Small intestine (tissue), 16 donors: Measurements from ENCODE around the gene OR6B1. TPM values are rescaled to one million over a fixed set of nuclear protein-coding genes. Genes with fewer than 3 reads are reported as not detected.

Experiments
- DNase-seq, 2 donors: peaks; one replicate each; pipeline versions ENCODE4 v3.0.0 to v3.0.0-alpha.2; 2013
- FAIRE-seq: peaks from 2 replicates; lab custom pipeline; 2012; peaks lifted over from hg19 to GRCh38; lab: Jason Lieb, UNC
- H3K27ac ChIP-seq, 3 donors: one replicate each; pipeline ENCODE4 v1.5.1; 2013; ENCODE audit warnings: low read length in 2 of 3, mild to moderate bottlenecking in 2 of 3, control low read depth in 1 of 3, inconsistent platforms in 1 of 3, low read depth in 1 of 3, moderate library complexity in 1 of 3
- H3K27me3 ChIP-seq, 3 donors: one replicate each; pipeline ENCODE4 v1.6.1; 2013; ENCODE audit warnings: low read length in 3 of 3, inconsistent platforms in 1 of 3; ENCODE audit not compliant: control insufficient read depth in 3 of 3, insufficient read depth in 3 of 3
- H3K36me3 ChIP-seq, 3 donors: one replicate each; pipeline ENCODE4 v1.6.1; 2013; ENCODE audit warnings: low read length in 3 of 3, inconsistent platforms in 1 of 3, low read depth in 1 of 3, mild to moderate bottlenecking in 1 of 3, moderate library complexity in 1 of 3; ENCODE audit not compliant: control insufficient read depth in 3 of 3, insufficient read depth in 2 of 3
- H3K4me1 ChIP-seq, 3 donors: one replicate each; pipeline ENCODE4 v1.6.1; 2013; ENCODE audit warnings: low read length in 2 of 3, inconsistent platforms in 1 of 3, low read depth in 1 of 3, mild to moderate bottlenecking in 1 of 3, moderate library complexity in 1 of 3; ENCODE audit not compliant: control insufficient read depth in 3 of 3, insufficient read depth in 2 of 3
- H3K4me3 ChIP-seq, 3 donors: one replicate each; pipeline ENCODE4 v1.5.1; 2013; ENCODE audit warnings: low read length in 3 of 3, control low read depth in 1 of 3, inconsistent platforms in 1 of 3, low read depth in 1 of 3, mild to moderate bottlenecking in 1 of 3, moderate library complexity in 1 of 3
- H3K9me3 ChIP-seq, 2 donors: one replicate each; pipeline ENCODE4 v1.6.1; 2013; ENCODE audit warnings: low read depth in 1 of 2, low read length in 1 of 2; ENCODE audit not compliant: control insufficient read depth in 2 of 2, insufficient read depth in 1 of 2
- WGBS, 3 donors: extraction: QIAGEN DNeasy Blood & Tissue Kit; methylation state at CpG; one replicate each; pipeline ENCODE4 v1.1.7; 2013; 5-methylcytosine and 5-hydroxymethylcytosine counted together
- long read RNA-seq, 10 donors: transcript quantifications; one replicate each; lab custom pipeline, GENCODE V29; 2026
- polyA plus RNA-seq, 4 donors: library from polyadenylated mRNA; stranded (reverse) in 3 of 4; unstranded in 1 of 4; fragments of 200-250 nt in 3 of 4; fragments of 120-200 nt in 1 of 4; gene quantifications; one replicate each; pipeline versions ENCODE4 v1.2.1 to v1.2.3, GENCODE V29; 2013
- donor health status: healthy with polysubstance abuse.
- donor health status: control.
- donor health status: control.
- donor health status: Bipolar disorder and iron deficiency.
- donor health status: healthy.

OR6B1 gene
- polyA plus RNA-seq, result under 1 TPM in 1 of 4 donors, not detected in 3; 0.01 TPM
- long read RNA-seq, donor 1, result 0 reads
- long read RNA-seq, donor 2, result 0 reads
- long read RNA-seq, donor 3, result 0 reads
- long read RNA-seq, donor 4, result 0 reads
- long read RNA-seq, donor 5, result 0 reads
- long read RNA-seq, donor 6, result 0 reads
- long read RNA-seq, donor 7, result 0 reads
- long read RNA-seq, donor 8, result 0 reads
- long read RNA-seq, donor 9, result 0 reads
- long read RNA-seq, donor 10, result 0 reads

DNA sequence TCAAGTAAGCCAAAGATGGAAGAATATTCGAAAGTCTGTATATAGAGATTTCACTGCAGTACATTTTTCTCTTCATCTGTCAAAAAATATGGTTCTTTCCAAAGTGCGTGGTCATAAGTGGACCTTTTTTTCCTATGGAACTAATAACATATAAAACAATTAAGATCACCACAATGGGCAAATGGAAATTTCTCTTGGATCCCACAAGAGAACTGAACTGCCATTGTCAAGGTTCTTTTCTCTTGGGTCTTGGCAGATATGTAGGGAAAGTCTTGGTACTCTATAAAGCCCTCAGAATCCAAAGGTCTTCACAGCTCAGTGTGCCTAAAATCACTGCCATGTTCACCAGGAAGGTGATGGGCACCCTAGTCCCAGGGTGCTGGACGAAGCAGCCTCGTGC, at the start of gene OR6B1:
Gene OR6B1 (plus strand): TSS at position 301 of the 400 bp plus-strand sequence. CDS start 3,677 bp downstream, outside the sequence.
- H3K9me3 ChIP-seq, result no peaks in the 10 kb centered on the region
- DNase-seq (no peak), FAIRE-seq (no peak)
- whole genome bisulfite sequencing, 3 donors, result 80 to 87% (median 87%) methylated on average over 4 of the region's 4 CpGs
- H3K27me3 ChIP-seq, result no peaks in the 10 kb centered on the region
- H3K4me3 ChIP-seq, result no peak within 1 kb of the TSS
- no peak within 1 kb of the TSS for H3K27ac ChIP-seq
- no peaks in the 10 kb centered on the region for H3K36me3 ChIP-seq
- no peaks in the 10 kb centered on the region for H3K4me1 ChIP-seq

DNA sequence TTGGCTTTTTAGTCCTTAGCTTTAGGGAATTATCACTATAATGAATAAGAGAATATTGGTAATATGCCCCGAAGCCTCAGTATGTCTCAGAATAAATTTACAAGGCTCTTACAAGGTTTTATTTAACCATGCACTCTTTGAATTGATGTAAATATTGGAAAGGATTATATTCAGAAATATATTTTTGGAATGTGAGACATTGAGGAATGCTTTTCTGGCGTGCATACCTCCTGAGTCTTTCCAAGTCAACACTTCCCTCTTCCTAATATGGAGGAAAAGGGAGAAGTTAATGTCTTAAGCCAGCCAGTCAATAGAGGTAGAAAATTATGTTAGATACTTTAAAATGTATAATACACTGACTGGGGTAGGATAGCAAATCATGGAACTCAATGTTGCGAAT, 46.7 kb upstream of the OR6B1 start:
- FAIRE-seq (no peak), DNase-seq (no peak)
- Histone ChIP-seq H3K4me3 (no peak overlapping the region), H3K27ac (no peak overlapping the region), H3K9me3 (no peaks in the 10 kb centered on the region), H3K4me1 (no peaks in the 10 kb centered on the region), H3K36me3 (no peaks in the 10 kb centered on the region), H3K27me3 (no peaks in the 10 kb centered on the region)
- WGBS, 3 donors, result 73 to 88% (median 87%) methylated on average over 3 of the region's 3 CpGs

DNA sequence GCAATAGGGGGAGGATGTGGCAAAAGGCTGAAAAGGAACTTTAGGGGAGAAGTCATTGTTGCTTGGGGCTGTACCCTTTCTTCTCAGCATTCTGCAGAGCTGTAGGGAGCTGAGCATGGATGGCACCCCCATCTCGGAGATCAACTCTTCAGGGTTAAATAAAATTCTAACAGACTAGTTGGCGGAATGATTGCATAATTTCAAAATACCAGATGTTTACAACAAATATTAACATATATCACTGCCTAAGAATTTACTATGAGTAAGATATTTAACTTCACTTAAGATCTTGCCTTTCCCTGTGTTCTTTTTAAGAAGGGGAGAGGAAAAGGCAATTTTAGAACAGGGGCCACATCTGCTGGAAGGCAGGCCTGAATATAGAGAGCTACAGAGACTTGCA, 46.0 kb upstream of the OR6B1 start:
- DNase-seq, result no peak
- FAIRE-seq, result no peak
- H3K27me3 ChIP-seq, result no peaks in the 10 kb centered on the region
- WGBS, 3 donors, result 74 to 79% (median 76%) methylated on average over 2 of the region's 2 CpGs
- no peak overlapping the region for H3K4me3 ChIP-seq
- no peaks in the 10 kb centered on the region for H3K4me1 ChIP-seq
- no peak overlapping the region for H3K27ac ChIP-seq
- H3K36me3 ChIP-seq, result no peaks in the 10 kb centered on the region
- H3K9me3 ChIP-seq, result no peaks in the 10 kb centered on the region

DNA sequence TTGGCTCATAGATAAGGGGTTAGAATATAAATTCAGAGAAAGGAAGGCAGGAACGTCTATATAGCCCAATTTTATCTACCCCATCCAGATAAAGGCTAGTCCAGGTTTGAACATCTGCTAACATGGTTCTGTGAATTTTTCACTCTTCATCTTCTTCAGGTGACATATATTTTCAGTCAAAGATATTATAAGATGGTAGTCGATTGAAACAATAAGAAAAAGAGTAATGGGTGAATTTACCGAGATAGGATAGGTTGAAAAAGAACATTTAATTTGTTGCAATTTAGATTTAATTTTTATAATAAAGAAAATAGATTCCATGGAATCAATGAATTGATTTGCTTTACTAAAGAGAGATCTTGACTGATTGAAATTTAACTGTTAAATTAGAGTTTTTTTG, 45.6 kb upstream of the OR6B1 start, which contains the start of gene OR2F1:
Gene OR2F1 (plus strand): TSS at position 301 of the 400 bp plus-strand sequence. CDS start 5,127 bp downstream, outside the sequence.
- no peak for DNase-seq

DNA sequence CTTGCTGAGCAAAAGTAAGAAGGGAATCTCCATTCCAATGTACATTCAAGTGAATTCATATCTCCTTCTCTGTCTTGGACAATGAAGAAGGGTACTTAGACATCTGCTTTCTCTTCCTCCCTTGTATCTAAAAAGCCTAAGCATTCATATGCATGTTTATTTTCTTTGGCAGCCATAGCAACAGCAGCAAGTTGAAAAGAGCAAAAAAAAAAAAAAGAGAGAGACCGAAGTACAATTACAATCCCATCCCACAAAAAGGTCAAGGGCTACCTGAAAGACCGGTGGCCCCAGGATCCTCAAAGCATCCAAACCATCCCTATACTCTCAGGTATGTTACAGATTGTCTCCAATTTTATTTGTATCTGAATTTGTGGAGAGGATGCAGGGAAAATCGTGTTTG, 41.3 kb upstream of the OR6B1 start:
- Histone ChIP-seq H3K36me3 (no peaks in the 10 kb centered on the region), H3K4me1 (no peaks in the 10 kb centered on the region), H3K27me3 (no peaks in the 10 kb centered on the region), H3K4me3 (no peak overlapping the region), H3K9me3 (no peaks in the 10 kb centered on the region), H3K27ac (no peak overlapping the region)
- 7 to 44% (median 23%) methylated on average over 3 of the region's 3 CpGs for WGBS, 3 donors
- peak; percentile 10 to 64 for DNase-seq
- no peak for FAIRE-seq

More for the DNA sequence above, 45.6 kb upstream of the OR6B1 start, which contains the start of gene OR2F1:
- 68 to 73% (median 71%) methylated on average over 3 of the region's 3 CpGs for WGBS, 3 donors
- no peaks in the 10 kb centered on the region for H3K9me3 ChIP-seq
- no peak for FAIRE-seq
- no peaks in the 10 kb centered on the region for H3K36me3 ChIP-seq
- H3K4me3 ChIP-seq, result no peak within 1 kb of the TSS
- no peaks in the 10 kb centered on the region for H3K27me3 ChIP-seq
- H3K27ac ChIP-seq, result no peak within 1 kb of the TSS
- no peaks in the 10 kb centered on the region for H3K4me1 ChIP-seq

DNA sequence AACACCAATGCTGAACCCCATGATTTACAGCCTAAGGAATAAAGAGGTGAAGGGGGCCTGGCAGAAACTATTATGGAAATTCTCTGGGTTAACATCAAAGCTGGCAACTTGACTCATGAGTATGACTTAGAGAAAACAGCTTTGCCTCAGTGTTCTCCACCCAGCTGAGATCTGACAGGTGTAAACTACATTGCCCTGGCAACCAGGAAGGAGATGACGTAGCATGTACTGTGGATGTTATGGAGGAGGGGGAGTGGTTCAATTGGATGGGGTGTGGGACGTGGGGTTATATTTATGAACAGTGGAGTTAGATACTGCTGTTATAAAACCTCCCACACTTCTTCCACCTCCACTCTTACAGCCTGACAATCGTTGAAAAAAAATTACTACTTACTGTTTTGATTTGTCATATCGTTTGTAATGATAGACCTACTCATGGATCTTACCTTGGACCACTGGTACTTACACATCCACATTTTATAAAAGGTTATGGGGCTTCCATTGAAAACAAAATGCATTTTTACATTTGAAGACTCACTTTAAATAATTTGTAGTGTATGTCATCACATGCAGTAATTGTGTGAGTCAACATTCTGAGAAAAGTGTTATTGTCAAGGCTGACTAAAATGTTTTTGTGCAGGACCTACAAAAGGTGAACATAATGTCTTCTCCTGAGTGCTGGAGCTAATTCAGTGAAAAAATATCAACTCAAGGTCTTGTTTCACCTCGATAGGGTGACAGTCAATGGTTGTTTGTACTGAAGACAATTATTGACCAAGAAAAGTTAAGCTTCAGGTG, 39.1 kb upstream of the OR6B1 start:
- 56 to 73% (median 69%) methylated on average over 5 of the region's 5 CpGs for WGBS, 3 donors
- no peak overlapping the region for H3K4me3 ChIP-seq
- DNase-seq (no peak), FAIRE-seq (no peak)
- H3K27me3 ChIP-seq, result no peaks in the 10 kb centered on the region
- no peaks in the 10 kb centered on the region for H3K36me3 ChIP-seq
- peaks cover 0 to 7% (median 0%) of the 10 kb centered on the region in 3 donors for H3K4me1 ChIP-seq
- no peak overlapping the region for H3K27ac ChIP-seq
- no peaks in the 10 kb centered on the region for H3K9me3 ChIP-seq

DNA sequence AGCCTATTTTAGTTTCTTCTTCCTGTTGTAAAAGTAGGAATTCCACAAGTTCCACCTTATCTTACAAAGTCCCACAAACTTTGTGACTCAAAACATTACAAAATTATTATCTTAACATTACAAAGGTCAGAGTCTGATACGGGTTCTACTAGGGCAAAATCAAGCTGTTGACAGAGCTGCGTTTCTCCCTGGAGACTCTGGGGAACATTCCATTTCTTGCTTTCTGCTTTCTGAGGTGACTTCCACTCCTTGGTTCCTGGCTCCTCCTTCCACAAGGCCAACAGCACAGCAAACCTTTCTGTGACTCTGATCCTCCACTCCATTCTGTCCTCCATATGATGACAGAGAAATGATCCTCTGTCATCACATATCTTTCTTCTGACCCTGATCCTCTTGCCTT, 34.8 kb upstream of the OR6B1 start:
- no peaks in the 10 kb centered on the region for H3K36me3 ChIP-seq
- WGBS, 3 donors, result 12 to 55% (median 27%) methylated on average over 2 of the region's 2 CpGs
- no peak overlapping the region for H3K4me3 ChIP-seq
- DNase-seq, result peak; percentile 72 to 82
- FAIRE-seq, result no peak
- H3K27me3 ChIP-seq, result no peaks in the 10 kb centered on the region
- peak overlapping the region in 1 of 3 donors; percentile 77 for H3K27ac ChIP-seq
- peaks cover 0 to 7% (median 0%) of the 10 kb centered on the region in 3 donors for H3K4me1 ChIP-seq
- H3K9me3 ChIP-seq, result no peaks in the 10 kb centered on the region

DNA sequence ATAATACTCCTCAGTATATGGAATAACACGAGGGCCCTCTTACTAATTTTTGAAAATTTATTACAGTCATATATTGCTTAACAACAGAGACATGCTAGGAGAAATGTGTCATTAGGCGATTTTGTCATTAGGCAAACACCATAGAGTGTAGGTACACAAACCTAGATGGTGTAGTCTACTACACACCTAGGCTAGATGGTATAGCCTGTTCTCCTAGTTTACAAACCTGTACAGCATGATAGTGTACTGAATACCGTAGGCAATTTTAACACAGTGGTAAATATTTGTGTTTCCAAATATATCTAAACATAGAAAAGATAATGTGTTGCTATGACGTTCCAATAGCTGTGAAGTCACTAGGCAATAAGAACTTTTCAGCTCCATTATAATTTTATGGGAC, 32.7 kb upstream of the OR6B1 start:
- peaks cover 0 to 5% of the 10 kb centered on the region in 2 donors for H3K9me3 ChIP-seq
- no peak overlapping the region for H3K4me3 ChIP-seq
- FAIRE-seq (no peak), DNase-seq (no peak)
- H3K4me1 ChIP-seq, result peaks cover 0 to 7% (median 0%) of the 10 kb centered on the region in 3 donors
- no peaks in the 10 kb centered on the region for H3K27me3 ChIP-seq
- 49 to 61% (median 61%) methylated on average over 4 of the region's 4 CpGs for WGBS, 3 donors
- no peaks in the 10 kb centered on the region for H3K36me3 ChIP-seq
- no peak overlapping the region for H3K27ac ChIP-seq
